Gastroesophageal sphincter (tissue), 4 donors: Measurements from ENCODE around the gene AFM. TPM values are rescaled to one million over a fixed set of nuclear protein-coding genes. Genes with fewer than 3 reads are reported as not detected.

ENCODE experiments used
- ATAC-seq: fragments of 150-250 bp; one replicate; pipeline ENCODE4 v1.9.1; 2016; ENCODE audit warnings: mild to moderate bottlenecking, moderate library complexity
- H3K27ac ChIP-seq, 4 donors: fragments of 200-600 bp; sonication (generic) in 3 of 4; 1 replicate in 3 of 4; 2 replicates in 1 of 4; pipeline ENCODE4 v1.5.1; 2016 to 2019
- H3K27me3 ChIP-seq: fragments of 200-600 bp; sonication (generic); one replicate; pipeline ENCODE4 v1.5.1; 2019
- H3K36me3 ChIP-seq, 2 donors: fragments of 200-600 bp; sonication (generic); one replicate each; pipeline ENCODE4 v1.5.1; 2019; ENCODE audit warnings: control low read depth in 1 of 2
- H3K4me1 ChIP-seq, 3 donors: fragments of 200-600 bp; sonication (generic); 1 replicate in 2 of 3; 2 replicates in 1 of 3; pipeline ENCODE4 v1.5.1; 2016 to 2019; ENCODE audit warnings: control low read depth in 2 of 3
- H3K4me3 ChIP-seq, 2 donors: fragments of 200-600 bp; sonication (generic); one replicate each; pipeline ENCODE4 v1.5.1; 2019; ENCODE audit warnings: mild to moderate bottlenecking in 1 of 2, moderate library complexity in 1 of 2
- H3K9me3 ChIP-seq, 3 donors: fragments of 200-600 bp; sonication (generic); one replicate each; pipeline ENCODE4 v1.5.1; 2017 to 2019; ENCODE audit warnings: control low read depth in 2 of 3
- CTCF ChIP-seq, 4 experiments: fragments of 200-600 bp in 2 of 4; fragments of 450-650 bp in 2 of 4; sonication (generic) in 1 of 4; IDR thresholded peaks; one replicate each; pipeline ENCODE4 v1.5.1; 2017 to 2019; ENCODE audit warnings: antibody characterized with exemption in 4 of 4, mild to moderate bottlenecking in 2 of 4, moderate library complexity in 2 of 4
- EP300 ChIP-seq: sonication (generic); formaldehyde crosslinking; IDR thresholded peaks from one replicate; pipeline ENCODE4 v1.6.1; 2017; ENCODE audit warnings: antibody characterized with exemption, mild to moderate bottlenecking
- POLR2A ChIP-seq, 2 donors: fragments of 450-650 bp; IDR thresholded peaks; one replicate each; pipeline ENCODE4 v1.6.1; 2017; ENCODE audit warnings: antibody characterized with exemption in 2 of 2, mild to moderate bottlenecking in 2 of 2, moderate library complexity in 1 of 2
- POLR2AphosphoS5 ChIP-seq: sonication (generic); formaldehyde crosslinking; IDR thresholded peaks from one replicate; pipeline ENCODE4 v1.6.1; 2017; ENCODE audit warnings: antibody characterized with exemption
- WGBS, 2 donors: methylation state at CpG; one replicate each; pipeline ENCODE4 v1.1.5; 2018; ENCODE audit warnings: low coverage in 1 of 2; 5-methylcytosine and 5-hydroxymethylcytosine counted together
- total RNA-seq, 4 donors: library from RNA; depleted of rRNA; stranded (reverse); fragments of >200 nt; gene quantifications; one replicate each; pipeline ENCODE4 v1.1.0, GENCODE V29; 2016

The AFM gene
- total RNA-seq, 4 donors from 2014 or later, result not detected

- Histone ChIP-seq H3K9me3 (no peaks in the 10 kb centered on the region), H3K36me3 (no peaks in the 10 kb centered on the region), H3K27ac (no peak overlapping the region), H3K4me1 (no peaks in the 10 kb centered on the region), H3K4me3 (no peak overlapping the region), H3K27me3 (no peaks in the 10 kb centered on the region)
- peak; percentile 43 for ATAC-seq
- 27 to 49% methylated on average over 7 of the region's 9 CpGs for WGBS, 2 donors
- no peak for TF ChIP-seq POLR2AphosphoS5
- no peak for TF ChIP-seq CTCF (IDR thresholded peaks at IDR 0.05)
These were observed 31.0 kb upstream of the AFM start for GRCh38 chr4:73450398-73451004.

GRCh38 chr4:73451404-73451803 is 30.1 kb upstream of the AFM start:
- no peak for ATAC-seq
- H3K4me1 ChIP-seq, result no peaks in the 10 kb centered on the region
- H3K27ac ChIP-seq, result no peak overlapping the region
- H3K27me3 ChIP-seq, result no peaks in the 10 kb centered on the region
- TF ChIP-seq EP300 (no peak), POLR2A (IDR thresholded peaks at IDR 0.05) (no peak), POLR2AphosphoS5 (no peak), CTCF (IDR thresholded peaks at IDR 0.05) (no peak)
- no peaks in the 10 kb centered on the region for H3K36me3 ChIP-seq
- H3K4me3 ChIP-seq, result no peak overlapping the region
- WGBS, 2 donors, result 38 to 40% methylated on average over 3 of the region's 3 CpGs
- H3K9me3 ChIP-seq, result no peaks in the 10 kb centered on the region

GRCh38 chr4:73451981-73452747 is 29.4 kb upstream of the AFM start:
- H3K4me3 ChIP-seq, result no peak overlapping the region
- H3K9me3 ChIP-seq, result no peaks in the 10 kb centered on the region
- H3K27ac ChIP-seq, result no peak overlapping the region
- no peaks in the 10 kb centered on the region for H3K36me3 ChIP-seq
- ATAC-seq, result no peak
- no peaks in the 10 kb centered on the region for H3K27me3 ChIP-seq
- no peaks in the 10 kb centered on the region for H3K4me1 ChIP-seq
- TF ChIP-seq POLR2A (IDR thresholded peaks at IDR 0.05) (no peak), CTCF (IDR thresholded peaks at IDR 0.05) (no peak), POLR2AphosphoS5 (no peak)
- 71 to 79% methylated on average over 3 to 4 of the region's 4 CpGs for WGBS, 2 donors

GRCh38 chr4:73452953-73453700 is 28.4 kb upstream of the AFM start:
- H3K27ac ChIP-seq, result no peak overlapping the region
- WGBS, 2 donors, result 52 to 83% methylated on average over 1 to 2 of the region's 2 CpGs
- H3K27me3 ChIP-seq, result no peaks in the 10 kb centered on the region
- no peaks in the 10 kb centered on the region for H3K4me1 ChIP-seq
- no peak for ATAC-seq
- no peaks in the 10 kb centered on the region for H3K36me3 ChIP-seq
- no peak for TF ChIP-seq POLR2AphosphoS5
- TF ChIP-seq POLR2A (IDR thresholded peaks at IDR 0.05), result no peak
- no peak for TF ChIP-seq CTCF (IDR thresholded peaks at IDR 0.05)
- TF ChIP-seq EP300, result no peak
- H3K9me3 ChIP-seq, result no peaks in the 10 kb centered on the region
- H3K4me3 ChIP-seq, result no peak overlapping the region

GRCh38 chr4:73453701-73454005 is 27.9 kb upstream of the AFM start:
- Histone ChIP-seq H3K27me3 (no peaks in the 10 kb centered on the region), H3K36me3 (no peaks in the 10 kb centered on the region), H3K4me3 (no peak overlapping the region), H3K27ac (no peak overlapping the region), H3K9me3 (no peaks in the 10 kb centered on the region), H3K4me1 (no peaks in the 10 kb centered on the region)
- no peak for ATAC-seq
- TF ChIP-seq CTCF (IDR thresholded peaks at IDR 0.05), result no peak
- no peak for TF ChIP-seq POLR2AphosphoS5
- TF ChIP-seq POLR2A (IDR thresholded peaks at IDR 0.05), result no peak
